Ishikawa (cell line): Measurements from ENCODE around the gene LAGE3.

Experiments
- CEBPB ChIP-seq: IDR thresholded peaks from 2 replicates; pipeline ENCODE4 v1.6.1; 2012
- FOXM1 ChIP-seq: IDR thresholded peaks from 2 replicates; pipeline ENCODE4 v1.6.1; 2012; ENCODE audit warnings: low read depth, borderline replicate concordance
- RAD21 ChIP-seq: IDR thresholded peaks from 2 replicates; pipeline ENCODE4 v1.6.1; 2012; ENCODE audit warnings: low read depth
- TF ChIP-seq, protein P1 (sequence below): IDR thresholded peaks from 2 replicates; pipeline ENCODE4 v1.6.1; 2012; ENCODE audit warnings: low read depth, mild to moderate bottlenecking
- TF ChIP-seq, protein P2 (sequence below): IDR thresholded peaks from 2 replicates; pipeline ENCODE4 v1.6.1; 2012

- TF ChIP-seq FOXM1: no peak
- no peak for TF ChIP-seq CEBPB
- TF ChIP-seq, protein P1, sequence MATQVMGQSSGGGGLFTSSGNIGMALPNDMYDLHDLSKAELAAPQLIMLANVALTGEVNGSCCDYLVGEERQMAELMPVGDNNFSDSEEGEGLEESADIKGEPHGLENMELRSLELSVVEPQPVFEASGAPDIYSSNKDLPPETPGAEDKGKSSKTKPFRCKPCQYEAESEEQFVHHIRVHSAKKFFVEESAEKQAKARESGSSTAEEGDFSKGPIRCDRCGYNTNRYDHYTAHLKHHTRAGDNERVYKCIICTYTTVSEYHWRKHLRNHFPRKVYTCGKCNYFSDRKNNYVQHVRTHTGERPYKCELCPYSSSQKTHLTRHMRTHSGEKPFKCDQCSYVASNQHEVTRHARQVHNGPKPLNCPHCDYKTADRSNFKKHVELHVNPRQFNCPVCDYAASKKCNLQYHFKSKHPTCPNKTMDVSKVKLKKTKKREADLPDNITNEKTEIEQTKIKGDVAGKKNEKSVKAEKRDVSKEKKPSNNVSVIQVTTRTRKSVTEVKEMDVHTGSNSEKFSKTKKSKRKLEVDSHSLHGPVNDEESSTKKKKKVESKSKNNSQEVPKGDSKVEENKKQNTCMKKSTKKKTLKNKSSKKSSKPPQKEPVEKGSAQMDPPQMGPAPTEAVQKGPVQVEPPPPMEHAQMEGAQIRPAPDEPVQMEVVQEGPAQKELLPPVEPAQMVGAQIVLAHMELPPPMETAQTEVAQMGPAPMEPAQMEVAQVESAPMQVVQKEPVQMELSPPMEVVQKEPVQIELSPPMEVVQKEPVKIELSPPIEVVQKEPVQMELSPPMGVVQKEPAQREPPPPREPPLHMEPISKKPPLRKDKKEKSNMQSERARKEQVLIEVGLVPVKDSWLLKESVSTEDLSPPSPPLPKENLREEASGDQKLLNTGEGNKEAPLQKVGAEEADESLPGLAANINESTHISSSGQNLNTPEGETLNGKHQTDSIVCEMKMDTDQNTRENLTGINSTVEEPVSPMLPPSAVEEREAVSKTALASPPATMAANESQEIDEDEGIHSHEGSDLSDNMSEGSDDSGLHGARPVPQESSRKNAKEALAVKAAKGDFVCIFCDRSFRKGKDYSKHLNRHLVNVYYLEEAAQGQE: no peak
- no peak for TF ChIP-seq RAD21
- TF ChIP-seq, protein P2, sequence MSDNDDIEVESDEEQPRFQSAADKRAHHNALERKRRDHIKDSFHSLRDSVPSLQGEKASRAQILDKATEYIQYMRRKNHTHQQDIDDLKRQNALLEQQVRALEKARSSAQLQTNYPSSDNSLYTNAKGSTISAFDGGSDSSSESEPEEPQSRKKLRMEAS: no peak
Measured at GRCh38 chrX:154469114-154469513, 10.0 kb downstream of the LAGE3 start.
